A549 treated with DMSO at 1 μM for 4 hours (cell line): ENCODE data around the gene SRSF12. TPM values are rescaled to one million over a fixed set of nuclear protein-coding genes. Genes with fewer than 3 reads are reported as not detected.

ENCODE experiments used
- total RNA-seq: library from RNA; stranded (reverse); fragments of 200-300 nt; extraction: Qiagen RNA extraction; gene quantifications from 5 replicates; pipeline ENCODE4 v1.2.3, GENCODE V29; 2022; ENCODE audit warnings: low read depth

SRSF12 gene
- total RNA-seq: 0.84 to 1.6 TPM (median 1.1 TPM) in 5 replicates

DNA sequence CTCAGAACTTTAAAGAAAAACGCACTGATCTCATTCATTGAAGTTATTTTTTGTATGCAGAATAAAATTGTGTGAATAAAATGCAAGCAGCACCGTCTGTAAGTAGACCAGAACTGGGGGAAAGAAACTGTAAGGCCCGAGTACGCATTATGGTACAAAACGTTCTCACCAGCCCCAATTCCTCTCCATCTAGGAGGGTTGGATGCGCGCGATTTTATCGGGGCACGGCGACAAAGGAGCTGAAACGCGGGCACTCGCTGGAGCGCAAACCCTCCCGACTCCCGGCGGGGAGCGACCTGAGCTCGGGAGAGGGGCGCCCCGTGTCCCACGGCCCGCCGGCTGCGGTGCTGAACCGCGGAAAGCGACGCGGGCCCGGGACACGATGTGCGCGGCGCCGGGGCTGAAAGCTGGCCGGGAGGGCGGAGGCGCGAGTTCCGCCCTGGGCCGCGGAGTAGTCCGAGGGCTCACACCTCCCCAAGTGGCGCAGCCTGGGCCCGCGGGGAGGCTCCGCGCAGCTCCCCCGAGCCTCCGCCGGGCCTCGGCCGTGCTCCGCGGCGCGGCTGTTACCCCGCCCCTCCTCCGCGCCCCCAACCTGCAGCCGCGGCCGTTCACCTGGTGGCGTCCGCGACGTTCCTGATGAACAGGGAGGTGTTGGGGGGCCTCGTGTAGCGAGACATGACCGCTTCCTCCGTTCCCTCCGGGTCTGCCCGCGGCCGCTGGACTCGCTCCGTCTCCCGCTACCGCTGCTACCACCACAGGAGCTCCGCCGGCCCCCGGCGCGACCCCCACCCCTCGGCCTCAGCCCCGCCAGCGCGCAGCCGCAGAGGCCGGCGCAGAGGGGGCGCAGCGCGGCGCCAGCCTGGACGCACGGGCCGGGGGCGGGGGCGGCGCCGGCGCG lies at the start of gene SRSF12:
SRSF12 (minus strand) TSS at position 861 of the 898 bp plus-strand sequence; CDS start at position 677, 184 bp downstream.

GRCh38 chr6:89145956-89146717 lies 28.3 kb upstream of the SRSF12 start, which contains the start of gene PM20D2:
TSS of gene PM20D2 (plus strand) at chr6:89146055. CDS start at chr6:89146145, 90 bp downstream.

DNA sequence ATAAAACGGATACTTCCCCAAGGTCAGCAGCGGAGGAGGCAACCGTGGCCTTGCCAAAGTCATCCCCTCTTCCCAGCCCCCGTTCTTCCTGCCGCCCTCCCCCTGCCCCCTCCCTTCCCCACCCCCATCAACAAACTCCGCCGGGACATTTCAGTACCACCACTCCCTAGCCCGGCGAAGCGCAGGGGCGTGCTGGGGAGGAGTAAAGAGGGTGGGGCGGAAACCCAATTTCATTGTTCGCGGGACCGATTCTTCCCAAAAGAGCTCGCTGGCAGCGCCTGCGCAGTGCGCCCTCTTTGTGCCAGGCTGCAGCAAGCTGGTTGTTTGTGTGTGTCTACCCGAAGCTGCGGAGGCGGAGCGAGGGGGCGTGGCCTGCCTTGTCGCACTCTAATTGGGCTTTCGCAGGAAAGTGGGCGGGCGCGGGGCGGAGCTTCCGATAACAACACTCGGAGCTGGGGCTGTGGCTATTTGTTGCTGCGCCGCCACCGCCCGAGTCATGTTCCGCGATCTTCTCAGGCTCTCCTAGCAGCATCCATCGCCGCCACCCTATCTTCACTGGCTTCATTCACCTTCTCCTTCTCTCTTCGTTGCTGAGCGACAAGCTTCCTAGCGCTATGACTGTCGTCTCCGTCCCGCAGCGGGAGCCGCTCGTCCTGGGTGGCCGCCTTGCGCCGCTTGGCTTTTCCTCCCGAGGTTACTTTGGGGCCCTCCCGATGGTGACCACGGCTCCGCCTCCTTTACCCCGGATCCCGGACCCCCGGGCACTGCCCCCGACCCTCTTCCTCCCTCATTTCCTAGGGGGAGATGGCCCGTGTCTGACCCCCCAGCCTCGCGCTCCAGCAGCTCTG lies 37.4 kb downstream of the SRSF12 start, which contains the start of gene PNRC1:
PNRC1 (plus strand) TSS at position 471 of the 848 bp plus-strand sequence; CDS start at position 615, 144 bp downstream.

Other genes with a start within 250 kb of the SRSF12 start
- 8.4 to 11.0 TPM (median 9.3 TPM) in 5 replicates for gene RNGTT, start 154.5 kb downstream of the SRSF12 start, total RNA-seq
- 17.0 to 27.1 TPM (median 22.4 TPM) in 5 replicates for gene PNRC1, start 37.3 kb downstream of the SRSF12 start, total RNA-seq
- gene PM20D2, start 28.0 kb upstream of the SRSF12 start, total RNA-seq: 10.2 to 18.4 TPM (median 14.8 TPM) in 5 replicates
- gene GABRR1, start 99.3 kb upstream of the SRSF12 start, total RNA-seq: not detected in 5 replicates
- 0.07 to 0.09 TPM (median 0.07 TPM) in 3 of 5 replicates, not detected in the others for gene GABRR2, start 197.2 kb upstream of the SRSF12 start, total RNA-seq
- 13.3 to 18.4 TPM (median 16.1 TPM) in 5 replicates for gene UBE2J1, start 234.7 kb upstream of the SRSF12 start, total RNA-seq